Panc1 (cell line): ENCODE data around the gene MAML3. TPM values are rescaled to one million over a fixed set of nuclear protein-coding genes. Genes with fewer than 3 reads are reported as not detected.

Experiments used
- ATAC-seq: fragments of 200-7000 bp; cut with Tn5 transposase; 2 replicates; pipeline ENCODE4 v1.9.1; 2020; ENCODE audit warnings: mild to moderate bottlenecking, moderate library complexity
- BruUV-seq: library from RNA; stranded (reverse); fragments of 400-500 nt; replicated peaks from 2 replicates; lab custom pipeline; 2021; lab: Mats Ljungman, UMichigan
- CTCF ChIA-PET: fragments of 300-600 bp; sonication (Branson Sonifier 250); formaldehyde crosslinking; loops from one replicate; lab custom pipeline; 2022; ENCODE audit warnings: antibody characterized with exemption; lab: Charles Lee
- POLR2A ChIA-PET: fragments of 300-600 bp; sonication (Branson Sonifier 250); formaldehyde crosslinking; loops from one replicate; lab custom pipeline; 2022; ENCODE audit warnings: antibody characterized with exemption; lab: Charles Lee
- DNase-seq: peaks from one replicate; pipeline ENCODE4 v3.0.0-alpha.2; 2010; ENCODE audit warnings: low read depth, low spot score
- H3K27ac ChIP-seq: 2 replicates; pipeline ENCODE4 v1.5.1; 2011; ENCODE audit warnings: mild to moderate bottlenecking, low read length, inconsistent platforms
- H3K27me3 ChIP-seq: fragments of 200-500 bp; sonication (Bioruptor generic); 2 replicates; pipeline ENCODE4 v1.6.0; 2014; ENCODE audit warnings: low read length, inconsistent platforms; ENCODE audit not compliant: control insufficient read depth, insufficient read depth
- H3K36me3 ChIP-seq: fragments of 200-500 bp; sonication (Bioruptor generic); 2 replicates; pipeline ENCODE4 v1.5.1; 2014; ENCODE audit warnings: inconsistent platforms, mild to moderate bottlenecking, low read length, moderate library complexity; ENCODE audit not compliant: control insufficient read depth, insufficient read depth
- H3K4me1 ChIP-seq: 2 replicates; pipeline ENCODE4 v1.5.1; 2011; ENCODE audit warnings: inconsistent platforms, mild to moderate bottlenecking, low read length, moderate library complexity; ENCODE audit not compliant: control insufficient read depth, insufficient read depth
- H3K4me3 ChIP-seq, 2 experiments: 2 replicates each; pipeline ENCODE4 v1.5.1; 2011 to 2012; ENCODE audit warnings: low read depth in 2 of 2, low read length in 2 of 2, mild to moderate bottlenecking in 2 of 2, inconsistent platforms in 1 of 2, moderate library complexity in 1 of 2
- H3K9me3 ChIP-seq: fragments of 200-500 bp; sonication (Bioruptor generic); 2 replicates; pipeline ENCODE4 v1.5.1; 2014; ENCODE audit warnings: low read depth, mild to moderate bottlenecking, inconsistent platforms, low read length, moderate library complexity; ENCODE audit not compliant: control insufficient read depth, insufficient read depth
- POLR2AphosphoS5 ChIP-seq: IDR thresholded peaks from 2 replicates; pipeline ENCODE4 v1.6.1; 2012; ENCODE audit warnings: mild to moderate bottlenecking, low read depth, low read length, moderate library complexity
- REST ChIP-seq, 2 experiments: IDR thresholded peaks; 2 replicates each; pipeline ENCODE4 v1.6.1; 2011 to 2012; ENCODE audit warnings: low read depth in 2 of 2, control low read depth in 1 of 2, low read length in 1 of 2, mild to moderate bottlenecking in 1 of 2, moderate library complexity in 1 of 2; ENCODE audit not compliant: insufficient read depth in 1 of 2
- SIN3A ChIP-seq: IDR thresholded peaks from 2 replicates; pipeline ENCODE4 v1.6.1; 2012; ENCODE audit warnings: low read depth, mild to moderate bottlenecking, low read length, moderate library complexity, borderline replicate concordance; ENCODE audit not compliant: insufficient read depth
- TCF7L2 ChIP-seq: IDR thresholded peaks from 2 replicates; pipeline ENCODE4 v1.6.1; 2011; ENCODE audit warnings: mild to moderate bottlenecking, low read depth, low read length, inconsistent platforms
- in situ Hi-C: cut with HindIII; loops from 2 replicates; pipeline ENCODE4 v1.10.0; 2016; ENCODE audit warnings: low sequenced_read_pairs, low pct_unique_long_range_greater_than_20kb
- intact Hi-C: fragments of 100-400 bp; cut with micrococcal nuclease; formaldehyde crosslinking; loops from one replicate; pipeline ENCODE4 v1.10.0; 2022; ENCODE audit not compliant: unreplicated experiment
- total RNA-seq: library from RNA; stranded (reverse); gene quantifications from one replicate; pipeline ENCODE4 v1.2.1, GENCODE V29; 2021; ENCODE audit not compliant: unreplicated experiment
- TF ChIP-seq, protein P1 (sequence below): fragments of 450-650 bp; IDR thresholded peaks from 2 replicates; pipeline ENCODE4 v1.5.1; 2017; ENCODE audit warnings: mild to moderate bottlenecking

MAML3 gene
- total RNA-seq, 1 experiment from 2014 or later: 7.7 TPM

GRCh38 chr4:140135529-140136088 is 18.4 kb downstream of the MAML3 start:
- ChIA-PET POLR2A (interaction anchor here (0.7 kb wide), 1 partner anchor 38 kb away, joined by 4 read pairs; no protein-coding TSS in a partner anchor), CTCF (no interaction called here)
- H3K27ac ChIP-seq: peak overlapping the region; percentile 84
- BruUV-seq: no TSS peak
- H3K36me3 ChIP-seq: no peaks in the 10 kb centered on the region
- peak overlapping the region in 1 of 2 experiments; percentile 22; a peak in 2 of 4 replicates for H3K4me3 ChIP-seq
- peaks cover 62% of the 10 kb centered on the region for H3K4me1 ChIP-seq
- in situ Hi-C loops (no loop called here), intact Hi-C loops (no loop called here)
- DNase-seq (no peak), ATAC-seq (peak; percentile 67)
- no peaks in the 10 kb centered on the region for H3K9me3 ChIP-seq
- H3K27me3 ChIP-seq: no peaks in the 10 kb centered on the region
- no peak for TF ChIP-seq REST (IDR thresholded peaks at IDR 0.05; ENCODE audit: insufficient read depth in 1 of 2, low read depth in 2 of 2, low read length in 1 of 2)
- no peak for TF ChIP-seq POLR2AphosphoS5
- no peak for TF ChIP-seq SIN3A
- no peak for TF ChIP-seq TCF7L2
- TF ChIP-seq, protein P1, sequence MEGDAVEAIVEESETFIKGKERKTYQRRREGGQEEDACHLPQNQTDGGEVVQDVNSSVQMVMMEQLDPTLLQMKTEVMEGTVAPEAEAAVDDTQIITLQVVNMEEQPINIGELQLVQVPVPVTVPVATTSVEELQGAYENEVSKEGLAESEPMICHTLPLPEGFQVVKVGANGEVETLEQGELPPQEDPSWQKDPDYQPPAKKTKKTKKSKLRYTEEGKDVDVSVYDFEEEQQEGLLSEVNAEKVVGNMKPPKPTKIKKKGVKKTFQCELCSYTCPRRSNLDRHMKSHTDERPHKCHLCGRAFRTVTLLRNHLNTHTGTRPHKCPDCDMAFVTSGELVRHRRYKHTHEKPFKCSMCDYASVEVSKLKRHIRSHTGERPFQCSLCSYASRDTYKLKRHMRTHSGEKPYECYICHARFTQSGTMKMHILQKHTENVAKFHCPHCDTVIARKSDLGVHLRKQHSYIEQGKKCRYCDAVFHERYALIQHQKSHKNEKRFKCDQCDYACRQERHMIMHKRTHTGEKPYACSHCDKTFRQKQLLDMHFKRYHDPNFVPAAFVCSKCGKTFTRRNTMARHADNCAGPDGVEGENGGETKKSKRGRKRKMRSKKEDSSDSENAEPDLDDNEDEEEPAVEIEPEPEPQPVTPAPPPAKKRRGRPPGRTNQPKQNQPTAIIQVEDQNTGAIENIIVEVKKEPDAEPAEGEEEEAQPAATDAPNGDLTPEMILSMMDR: no peak

- Histone ChIP-seq H3K27me3 (no peaks in the 10 kb centered on the region), H3K27ac (peak overlapping the region; percentile 84), H3K4me3 (no peak overlapping the region; a peak in 1 of 4 replicates), H3K4me1 (peaks cover 60% of the 10 kb centered on the region), H3K36me3 (no peaks in the 10 kb centered on the region), H3K9me3 (no peaks in the 10 kb centered on the region)
- ChIA-PET CTCF (no interaction called here), POLR2A (interaction anchor here (0.7 kb wide), 1 partner anchor 37 kb away, joined by 4 read pairs; no protein-coding TSS in a partner anchor)
- TF ChIP-seq REST (IDR thresholded peaks at IDR 0.05; ENCODE audit: insufficient read depth in 1 of 2, low read depth in 2 of 2, low read length in 1 of 2) (no peak), POLR2AphosphoS5 (no peak)
- TF ChIP-seq, protein P1: no peak
- no TSS peak for BruUV-seq
- in situ Hi-C loops (no loop called here), intact Hi-C loops (no loop called here)
- DNase-seq (no peak), ATAC-seq (no peak)
These were observed 19.1 kb downstream of the MAML3 start for GRCh38 chr4:140134746-140135425.
